Tibial artery (tissue), 4 donors: ENCODE measurements around the gene SNX10.

ENCODE experiments used
- DNase-seq, 2 donors: peaks; one replicate each; pipeline ENCODE4 v3.0.0-alpha.2; 2019
- H3K27ac ChIP-seq, 2 donors: fragments of 200-600 bp; sonication (generic) in 1 of 2; 1 replicate in 1 of 2; 2 replicates in 1 of 2; pipeline ENCODE4 v1.5.1; 2018 to 2019; ENCODE audit warnings: mild to moderate bottlenecking in 1 of 2
- H3K27me3 ChIP-seq, 2 donors: fragments of 200-600 bp; sonication (generic) in 1 of 2; one replicate each; pipeline versions ENCODE4 v1.5.1 to v1.6.0; 2016 to 2019
- H3K36me3 ChIP-seq, 3 donors: fragments of 200-600 bp; sonication (generic) in 2 of 3; one replicate each; pipeline ENCODE4 v1.5.1; 2016 to 2019; ENCODE audit warnings: mild to moderate bottlenecking in 2 of 3
- H3K4me1 ChIP-seq, 4 donors: fragments of 200-600 bp; sonication (generic) in 2 of 4; 1 replicate in 3 of 4; 2 replicates in 1 of 4; pipeline ENCODE4 v1.5.1; 2016 to 2019
- H3K4me3 ChIP-seq, 2 donors: fragments of 200-600 bp; sonication (generic) in 1 of 2; 1 replicate in 1 of 2; 2 replicates in 1 of 2; pipeline ENCODE4 v1.5.1; 2018 to 2019; ENCODE audit warnings: mild to moderate bottlenecking in 2 of 2
- H3K9me3 ChIP-seq, 3 donors: fragments of 200-600 bp; sonication (generic) in 1 of 3; one replicate each; pipeline ENCODE4 v1.5.1; 2016 to 2019
- intact Hi-C: fragments of 100-400 bp; cut with DNase I; formaldehyde crosslinking; loops from one replicate; pipeline ENCODE4 v1.15.0; 2023; ENCODE audit warnings: low total_unique reads
- TF ChIP-seq, protein P1 (sequence below), 2 experiments: fragments of 200-600 bp in 1 of 2; fragments of 450-650 bp in 1 of 2; IDR thresholded peaks; one replicate each; pipeline ENCODE4 v1.5.1; 2017 to 2019; ENCODE audit warnings: antibody characterized with exemption in 2 of 2, mild to moderate bottlenecking in 1 of 2, moderate library complexity in 1 of 2

SNX10 gene

DNA sequence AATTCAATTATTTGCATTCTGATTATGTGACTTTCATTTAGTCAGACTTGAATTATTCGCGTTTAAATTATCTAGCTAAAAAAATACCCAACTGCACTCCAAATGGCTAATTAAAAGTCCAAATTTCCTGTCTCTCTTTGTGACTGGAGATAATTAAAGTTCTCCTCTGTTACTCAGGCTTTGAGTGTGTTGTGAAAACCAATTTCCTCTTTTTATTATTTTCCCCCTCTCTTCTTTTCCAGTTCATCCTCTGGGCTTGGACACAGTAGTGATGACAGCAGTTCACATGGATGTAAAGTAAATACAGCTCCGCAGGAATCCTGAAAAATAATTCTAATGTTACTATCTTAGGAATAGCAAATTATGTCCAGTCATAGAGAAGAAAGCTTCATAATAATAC lies 80.6 kb downstream of the SNX10 start:
- H3K36me3 ChIP-seq: no peaks in the 10 kb centered on the region
- H3K27me3 ChIP-seq: peaks cover 3 to 100% of the 10 kb centered on the region in 2 donors
- no peak overlapping the region for H3K4me3 ChIP-seq
- H3K27ac ChIP-seq: no peak overlapping the region
- TF ChIP-seq, protein P1, sequence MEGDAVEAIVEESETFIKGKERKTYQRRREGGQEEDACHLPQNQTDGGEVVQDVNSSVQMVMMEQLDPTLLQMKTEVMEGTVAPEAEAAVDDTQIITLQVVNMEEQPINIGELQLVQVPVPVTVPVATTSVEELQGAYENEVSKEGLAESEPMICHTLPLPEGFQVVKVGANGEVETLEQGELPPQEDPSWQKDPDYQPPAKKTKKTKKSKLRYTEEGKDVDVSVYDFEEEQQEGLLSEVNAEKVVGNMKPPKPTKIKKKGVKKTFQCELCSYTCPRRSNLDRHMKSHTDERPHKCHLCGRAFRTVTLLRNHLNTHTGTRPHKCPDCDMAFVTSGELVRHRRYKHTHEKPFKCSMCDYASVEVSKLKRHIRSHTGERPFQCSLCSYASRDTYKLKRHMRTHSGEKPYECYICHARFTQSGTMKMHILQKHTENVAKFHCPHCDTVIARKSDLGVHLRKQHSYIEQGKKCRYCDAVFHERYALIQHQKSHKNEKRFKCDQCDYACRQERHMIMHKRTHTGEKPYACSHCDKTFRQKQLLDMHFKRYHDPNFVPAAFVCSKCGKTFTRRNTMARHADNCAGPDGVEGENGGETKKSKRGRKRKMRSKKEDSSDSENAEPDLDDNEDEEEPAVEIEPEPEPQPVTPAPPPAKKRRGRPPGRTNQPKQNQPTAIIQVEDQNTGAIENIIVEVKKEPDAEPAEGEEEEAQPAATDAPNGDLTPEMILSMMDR (IDR thresholded peaks at IDR 0.05): no peak
- intact Hi-C loops: loop anchor here (10.0 kb wide), 1 partner anchor 493 kb away; the partner anchor contains the start of gene SKAP2
- no peaks in the 10 kb centered on the region for H3K9me3 ChIP-seq
- DNase-seq: no peak
- H3K4me1 ChIP-seq: peaks cover 0 to 12% (median 9%) of the 10 kb centered on the region in 4 donors

DNA sequence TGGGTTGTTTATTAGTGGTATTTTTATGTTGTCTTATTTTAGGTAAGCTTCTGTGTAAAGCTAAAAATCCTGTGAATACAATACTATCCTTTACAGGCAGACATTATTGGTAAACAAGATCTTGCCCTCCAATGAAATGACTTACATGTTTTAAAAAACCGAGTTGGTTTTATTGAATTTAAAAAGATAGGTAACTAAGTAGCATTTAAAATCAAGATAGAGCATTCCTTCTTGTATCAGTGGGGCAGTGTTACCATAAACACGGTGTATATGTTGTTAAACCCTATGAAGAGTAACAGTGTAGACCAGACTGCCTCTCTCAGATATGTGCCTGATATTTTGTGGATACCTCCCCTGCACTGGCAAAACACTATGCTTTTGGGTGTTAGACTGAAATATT lies 81.0 kb downstream of the SNX10 start:
- Histone ChIP-seq H3K27me3 (peaks cover 3 to 100% of the 10 kb centered on the region in 2 donors), H3K9me3 (no peaks in the 10 kb centered on the region), H3K4me1 (peaks cover 0 to 12% (median 9%) of the 10 kb centered on the region in 4 donors), H3K36me3 (no peaks in the 10 kb centered on the region), H3K4me3 (no peak overlapping the region), H3K27ac (no peak overlapping the region)
- TF ChIP-seq, protein P1 (IDR thresholded peaks at IDR 0.05): no peak
- DNase-seq: no peak
- intact Hi-C loops: loop anchor here (10.0 kb wide), 1 partner anchor 492 kb away; the partner anchor contains the start of gene SKAP2

DNA sequence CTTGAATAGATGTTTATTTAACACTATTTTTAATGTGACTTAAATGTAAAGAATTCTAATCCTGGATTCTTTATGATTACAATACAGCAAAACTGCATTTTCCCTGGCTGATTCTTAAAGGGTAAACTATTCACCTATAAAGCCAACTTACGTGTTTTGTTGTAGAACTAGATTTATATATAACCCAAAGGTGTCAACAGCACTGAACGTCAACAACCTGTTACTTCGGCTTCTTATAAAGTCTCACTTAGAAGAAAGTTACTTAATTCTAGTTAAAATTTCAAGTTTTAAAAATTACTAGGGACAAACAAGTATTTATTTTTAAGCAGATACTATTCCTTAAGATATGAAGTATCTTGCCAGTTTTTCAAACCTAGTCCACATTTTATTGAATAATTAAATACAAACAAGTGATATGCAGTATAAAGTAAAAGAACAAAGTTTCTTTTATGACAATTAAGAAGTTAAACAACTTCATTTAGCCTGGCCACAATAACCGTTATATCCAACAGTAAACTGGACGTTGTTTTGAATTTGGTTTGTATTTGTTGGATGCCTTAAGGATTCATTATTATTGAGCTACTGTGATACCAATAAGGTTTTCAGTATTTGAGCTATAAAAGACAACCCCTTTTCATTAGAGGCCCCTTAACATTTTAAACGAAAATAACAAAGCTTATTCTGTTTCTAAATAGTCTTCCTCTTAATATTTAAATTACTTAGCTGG lies 83.1 kb downstream of the SNX10 start:
- intact Hi-C loops: loop anchor here (5.0 to 10.0 kb wide), 2 partner anchors 287 to 490 kb away; partner anchors contain the start of gene SKAP2
- Histone ChIP-seq H3K36me3 (no peaks in the 10 kb centered on the region), H3K27me3 (peaks cover 3 to 94% of the 10 kb centered on the region in 2 donors), H3K9me3 (no peaks in the 10 kb centered on the region), H3K4me3 (no peak overlapping the region), H3K4me1 (peaks cover 0 to 12% (median 9%) of the 10 kb centered on the region in 4 donors), H3K27ac (no peak overlapping the region)
- DNase-seq: no peak
- TF ChIP-seq, protein P1 (IDR thresholded peaks at IDR 0.05): no peak

DNA sequence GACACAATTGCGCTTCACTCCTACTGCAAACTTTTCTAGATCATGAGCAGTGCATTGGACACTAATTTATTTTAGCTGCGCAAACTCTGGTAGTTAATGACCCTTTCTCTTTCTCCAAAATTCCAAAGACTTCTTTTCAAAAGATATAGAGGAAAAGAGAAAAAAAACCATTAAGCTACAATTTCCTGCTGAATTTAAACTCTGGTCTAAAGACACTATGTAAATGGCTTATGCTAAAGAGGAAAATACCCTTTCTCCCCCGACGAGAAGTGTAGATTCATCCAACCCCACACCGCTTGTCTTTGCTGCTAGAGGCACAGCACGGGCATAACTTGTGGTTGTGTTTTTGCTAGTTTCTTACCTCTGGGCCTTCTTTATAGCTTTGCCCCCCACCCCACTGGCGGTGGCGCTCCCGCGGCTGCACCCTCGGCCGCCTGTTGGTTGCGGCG lies 84.1 kb downstream of the SNX10 start:
- Histone ChIP-seq H3K27ac (no peak overlapping the region), H3K27me3 (peaks cover 3 to 94% of the 10 kb centered on the region in 2 donors), H3K4me1 (peaks cover 0 to 12% (median 9%) of the 10 kb centered on the region in 4 donors), H3K36me3 (no peaks in the 10 kb centered on the region), H3K4me3 (peak overlapping the region; percentile 28 to 35), H3K9me3 (no peaks in the 10 kb centered on the region)
- TF ChIP-seq, protein P1 (IDR thresholded peaks at IDR 0.05): no peak
- intact Hi-C loops: loop anchor here (5.0 to 10.0 kb wide), 2 partner anchors 287 to 489 kb away; partner anchors contain the start of gene SKAP2
- DNase-seq: no peak

DNA sequence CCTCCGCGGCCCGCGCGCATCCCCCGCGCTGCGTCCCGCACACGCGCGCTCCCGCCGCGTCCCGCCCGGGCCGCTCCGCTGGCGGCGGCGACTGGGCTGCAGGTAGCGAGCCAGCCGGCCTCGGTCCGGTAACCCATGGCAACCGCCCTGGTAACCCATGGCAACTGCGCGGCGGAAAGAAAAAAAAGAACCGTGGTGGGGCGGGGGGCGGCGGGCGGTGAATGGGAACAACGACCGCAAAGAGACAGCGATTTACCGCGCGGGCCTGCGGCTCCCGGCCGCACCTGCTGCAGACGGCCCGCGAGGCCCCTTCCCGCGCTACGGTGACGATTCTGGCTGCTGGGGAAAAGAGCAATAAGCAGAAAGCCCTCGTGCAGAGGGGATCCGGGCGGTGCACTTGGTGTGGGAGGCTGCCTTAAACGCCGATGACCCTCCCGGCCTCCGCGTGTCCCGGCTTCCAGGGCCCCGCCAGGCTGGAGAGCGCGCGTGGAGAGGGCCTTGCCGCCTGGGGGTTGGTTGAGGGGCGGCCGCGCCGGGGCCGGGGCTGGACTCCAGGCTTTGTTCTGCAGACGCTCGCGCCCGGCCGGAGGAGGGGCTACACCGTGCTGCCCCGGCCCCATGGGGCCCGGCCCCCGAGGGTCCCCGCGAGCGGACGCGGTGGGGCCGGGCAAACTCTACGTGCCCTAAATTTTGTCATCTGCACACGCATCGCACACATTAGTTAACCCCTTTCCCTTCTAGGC lies 84.7 kb downstream of the SNX10 start:
- Histone ChIP-seq H3K36me3 (no peaks in the 10 kb centered on the region), H3K27me3 (peaks cover 3 to 92% of the 10 kb centered on the region in 2 donors), H3K27ac (no peak overlapping the region), H3K4me3 (peak overlapping the region; percentile 28 to 35), H3K4me1 (peaks cover 0 to 12% (median 9%) of the 10 kb centered on the region in 4 donors), H3K9me3 (no peaks in the 10 kb centered on the region)
- no peak for DNase-seq
- TF ChIP-seq, protein P1 (IDR thresholded peaks at IDR 0.05): no peak
- intact Hi-C loops: loop anchor here (5.0 to 10.0 kb wide), 2 partner anchors 286 to 488 kb away; partner anchors contain the start of gene SKAP2
